Kidney tubule cell (primary cell): ENCODE results near the gene ZDHHC23.

Experiments
- DNase-seq: peaks from one replicate; pipeline ENCODE4 v3.0.0-alpha.2; 2018; ENCODE audit warnings: low spot score

Gene ZDHHC23

DNA sequence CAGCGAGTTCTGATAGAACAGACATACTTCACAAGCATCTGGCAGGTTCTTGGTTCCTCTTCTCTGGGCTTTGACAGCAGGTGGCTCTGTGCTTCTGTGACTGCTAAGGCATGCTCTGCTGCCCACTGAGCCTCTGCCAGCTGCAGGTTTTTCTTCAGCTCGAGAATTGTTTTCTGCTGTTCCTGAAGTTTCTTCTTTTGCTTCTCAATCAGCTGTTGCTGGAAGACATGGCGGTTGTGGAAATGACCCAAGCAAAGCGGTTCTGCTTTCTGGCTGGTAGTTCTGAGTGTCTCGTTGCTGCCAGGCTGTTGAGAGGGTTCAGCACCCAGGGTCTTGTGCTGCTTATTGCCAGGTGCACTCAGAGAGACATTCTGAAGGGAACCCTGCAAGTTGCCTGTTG lies 57.7 kb downstream of the ZDHHC23 start:
- DNase-seq: no peak

DNA sequence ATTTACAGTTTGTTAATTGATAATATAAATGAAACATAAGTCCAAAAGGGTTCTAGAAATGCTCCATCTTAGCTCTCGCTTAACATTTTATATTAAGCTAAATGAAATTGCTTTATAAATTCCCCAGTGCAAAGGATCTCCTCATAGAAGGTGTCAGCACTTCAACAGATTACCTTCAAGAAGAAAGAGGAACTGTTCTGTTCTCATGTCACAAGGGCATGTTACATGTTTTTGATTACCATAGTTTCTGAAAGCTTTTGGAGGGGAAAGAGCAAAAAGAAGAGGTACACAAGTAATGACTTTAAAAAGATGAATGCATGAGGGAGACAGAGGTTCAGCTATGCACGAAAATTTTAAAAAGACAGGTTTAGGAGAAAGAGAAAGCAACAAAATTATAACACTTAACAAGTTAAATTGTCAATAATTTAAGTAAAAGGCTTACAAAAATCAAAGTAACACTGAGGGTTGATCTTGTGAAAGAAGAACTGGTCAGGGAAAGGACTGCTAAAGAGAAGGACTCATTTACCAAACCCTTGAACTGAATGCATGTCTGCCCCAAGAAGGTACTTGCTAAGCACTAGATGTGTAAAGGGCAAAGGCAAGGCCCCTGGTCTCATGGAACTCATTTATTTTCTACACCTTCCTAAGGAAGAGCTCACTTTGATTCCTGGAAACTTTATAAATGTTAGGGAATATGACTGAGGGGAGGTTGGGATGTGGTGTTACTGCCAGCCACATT lies 63.4 kb downstream of the ZDHHC23 start:
- no peak for DNase-seq
